Neutrophil (primary cell): Measurements from ENCODE around the gene PRDM16.

Source experiments
- H3K27ac ChIP-seq: fragments of 200-600 bp; sonication (generic); 2 replicates; pipeline ENCODE4 v1.5.1; 2016; ENCODE audit warnings: mild to moderate bottlenecking, moderate library complexity
- H3K27me3 ChIP-seq: fragments of 200-600 bp; sonication (generic); 2 replicates; pipeline ENCODE4 v1.6.0; 2016; ENCODE audit warnings: mild to moderate bottlenecking
- H3K36me3 ChIP-seq: fragments of 200-600 bp; sonication (generic); 2 replicates; pipeline ENCODE4 v1.5.1; 2017
- H3K4me1 ChIP-seq, 2 experiments: fragments of 200-600 bp in 1 of 2; sonication (generic) in 1 of 2; 1 replicate in 1 of 2; 2 replicates in 1 of 2; pipeline versions ENCODE4 v1.5.1 to v1.6.1; 2013 to 2016; ENCODE audit warnings: low read depth in 1 of 2, low read length in 1 of 2, mild to moderate bottlenecking in 1 of 2, moderate library complexity in 1 of 2; ENCODE audit not compliant: control insufficient read depth in 1 of 2, insufficient read depth in 1 of 2
- H3K4me3 ChIP-seq, 2 experiments: fragments of 200-600 bp in 1 of 2; sonication (generic) in 1 of 2; 1 replicate in 1 of 2; 2 replicates in 1 of 2; pipeline ENCODE4 v1.5.1; 2013 to 2016; ENCODE audit warnings: low read depth in 1 of 2, low read length in 1 of 2, mild to moderate bottlenecking in 1 of 2, moderate library complexity in 1 of 2
- H3K9me3 ChIP-seq: fragments of 200-600 bp; sonication (generic); 2 replicates; pipeline ENCODE4 v1.5.1; 2016
- TF ChIP-seq, protein P1 (sequence below): fragments of 200-600 bp; sonication (generic); IDR thresholded peaks from 2 replicates; pipeline ENCODE4 v1.5.1; 2016; ENCODE audit warnings: antibody characterized with exemption

PRDM16 gene

GRCh38 chr1:3331564-3331963 is 262.6 kb downstream of the PRDM16 start:
- no peaks in the 10 kb centered on the region for H3K27me3 ChIP-seq
- H3K4me1 ChIP-seq, result no peaks in the 10 kb centered on the region
- no peak overlapping the region for H3K27ac ChIP-seq
- no peaks in the 10 kb centered on the region for H3K36me3 ChIP-seq
- TF ChIP-seq, protein P1, sequence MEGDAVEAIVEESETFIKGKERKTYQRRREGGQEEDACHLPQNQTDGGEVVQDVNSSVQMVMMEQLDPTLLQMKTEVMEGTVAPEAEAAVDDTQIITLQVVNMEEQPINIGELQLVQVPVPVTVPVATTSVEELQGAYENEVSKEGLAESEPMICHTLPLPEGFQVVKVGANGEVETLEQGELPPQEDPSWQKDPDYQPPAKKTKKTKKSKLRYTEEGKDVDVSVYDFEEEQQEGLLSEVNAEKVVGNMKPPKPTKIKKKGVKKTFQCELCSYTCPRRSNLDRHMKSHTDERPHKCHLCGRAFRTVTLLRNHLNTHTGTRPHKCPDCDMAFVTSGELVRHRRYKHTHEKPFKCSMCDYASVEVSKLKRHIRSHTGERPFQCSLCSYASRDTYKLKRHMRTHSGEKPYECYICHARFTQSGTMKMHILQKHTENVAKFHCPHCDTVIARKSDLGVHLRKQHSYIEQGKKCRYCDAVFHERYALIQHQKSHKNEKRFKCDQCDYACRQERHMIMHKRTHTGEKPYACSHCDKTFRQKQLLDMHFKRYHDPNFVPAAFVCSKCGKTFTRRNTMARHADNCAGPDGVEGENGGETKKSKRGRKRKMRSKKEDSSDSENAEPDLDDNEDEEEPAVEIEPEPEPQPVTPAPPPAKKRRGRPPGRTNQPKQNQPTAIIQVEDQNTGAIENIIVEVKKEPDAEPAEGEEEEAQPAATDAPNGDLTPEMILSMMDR, result no peak
- H3K9me3 ChIP-seq, result no peaks in the 10 kb centered on the region
- H3K4me3 ChIP-seq, result no peak overlapping the region

- Histone ChIP-seq H3K27ac (no peak overlapping the region), H3K36me3 (no peaks in the 10 kb centered on the region), H3K27me3 (no peaks in the 10 kb centered on the region), H3K4me1 (no peaks in the 10 kb centered on the region), H3K4me3 (no peak overlapping the region), H3K9me3 (no peaks in the 10 kb centered on the region)
- TF ChIP-seq, protein P1, result no peak
Measured at GRCh38 chr1:3332043-3332442, 263.0 kb downstream of the PRDM16 start.

- TF ChIP-seq, protein P1, result no peak
- no peak overlapping the region for H3K4me3 ChIP-seq
- H3K27me3 ChIP-seq, result no peaks in the 10 kb centered on the region
- H3K27ac ChIP-seq, result no peak overlapping the region
- no peaks in the 10 kb centered on the region for H3K36me3 ChIP-seq
- no peaks in the 10 kb centered on the region for H3K9me3 ChIP-seq
- no peaks in the 10 kb centered on the region for H3K4me1 ChIP-seq
Measured at GRCh38 chr1:3332662-3333061, 263.7 kb downstream of the PRDM16 start.

- Histone ChIP-seq H3K36me3 (no peaks in the 10 kb centered on the region), H3K9me3 (no peaks in the 10 kb centered on the region), H3K27me3 (no peaks in the 10 kb centered on the region), H3K4me1 (no peaks in the 10 kb centered on the region), H3K4me3 (no peak overlapping the region), H3K27ac (no peak overlapping the region)
- TF ChIP-seq, protein P1, result no peak
Measured at GRCh38 chr1:3333903-3334302, 264.9 kb downstream of the PRDM16 start.

- Histone ChIP-seq H3K9me3 (no peaks in the 10 kb centered on the region), H3K27ac (no peak overlapping the region), H3K4me1 (no peaks in the 10 kb centered on the region), H3K36me3 (no peaks in the 10 kb centered on the region), H3K4me3 (no peak overlapping the region), H3K27me3 (no peaks in the 10 kb centered on the region)
- TF ChIP-seq, protein P1, result no peak
Measured at GRCh38 chr1:3334366-3334765, 265.4 kb downstream of the PRDM16 start.
